ENCODE data around the gene UBE2G2.

DNA sequence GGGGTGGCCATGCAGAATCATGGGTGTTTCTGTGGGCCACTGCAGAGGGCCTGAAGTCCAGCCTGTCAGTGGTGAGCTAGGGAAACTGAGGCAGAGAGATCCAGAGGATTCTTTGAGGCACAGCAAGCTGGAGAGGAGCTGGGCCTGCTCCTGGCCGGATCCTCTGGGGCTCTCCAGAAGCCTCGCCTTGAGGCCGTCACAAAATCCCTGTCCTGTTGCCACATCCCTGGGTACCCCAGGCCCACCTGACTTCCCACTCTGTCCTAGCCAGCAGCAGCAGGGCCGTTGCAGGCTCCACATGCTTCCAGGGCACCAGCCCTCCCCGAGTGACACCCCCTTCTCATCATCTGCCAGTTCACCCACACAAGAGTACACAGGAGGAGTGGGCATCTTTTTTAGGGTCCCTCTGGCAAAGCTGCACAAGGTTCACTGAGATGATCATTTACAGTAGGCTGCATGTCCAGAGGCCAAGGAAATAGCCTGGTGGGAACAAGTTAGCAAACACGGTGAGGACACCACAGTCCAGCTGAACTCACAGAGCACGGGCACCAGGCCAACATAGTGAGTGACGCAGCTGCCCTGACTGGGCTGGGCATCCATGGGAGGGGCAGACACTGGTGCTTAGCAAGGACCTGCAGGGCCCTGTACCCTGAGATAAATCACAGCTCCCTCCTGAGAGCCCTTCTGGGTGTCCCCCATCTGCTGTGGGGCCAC is 65.2 kb downstream of the UBE2G2 start:
- TF ChIP-seq POLR2A (IDR thresholded peaks at IDR 0.05; ENCODE audit: low read depth, low read length) = no peak
- TF ChIP-seq TAF1 (IDR thresholded peaks at IDR 0.05; ENCODE audit: low read depth, low read length) = no peak
- TF ChIP-seq SPI1 (IDR thresholded peaks at IDR 0.05; ENCODE audit: low read depth, low read length) = no peak
- TF ChIP-seq POLR2AphosphoS5 (IDR thresholded peaks at IDR 0.05; ENCODE audit: low read depth, low read length) = no peak
- no peak for TF ChIP-seq POU2F2 (IDR thresholded peaks at IDR 0.05; ENCODE audit: low read depth, low read length)

Data from GM12891 (cell line).